ENCODE results near the gene DOCK8. TPM values are rescaled to one million over a fixed set of nuclear protein-coding genes. Genes with fewer than 3 reads are reported as not detected.

Gene DOCK8
- total RNA-seq, 3 donors from 2014 or later, result 80.6 to 83.4 (median 80.8) TPM

DNA sequence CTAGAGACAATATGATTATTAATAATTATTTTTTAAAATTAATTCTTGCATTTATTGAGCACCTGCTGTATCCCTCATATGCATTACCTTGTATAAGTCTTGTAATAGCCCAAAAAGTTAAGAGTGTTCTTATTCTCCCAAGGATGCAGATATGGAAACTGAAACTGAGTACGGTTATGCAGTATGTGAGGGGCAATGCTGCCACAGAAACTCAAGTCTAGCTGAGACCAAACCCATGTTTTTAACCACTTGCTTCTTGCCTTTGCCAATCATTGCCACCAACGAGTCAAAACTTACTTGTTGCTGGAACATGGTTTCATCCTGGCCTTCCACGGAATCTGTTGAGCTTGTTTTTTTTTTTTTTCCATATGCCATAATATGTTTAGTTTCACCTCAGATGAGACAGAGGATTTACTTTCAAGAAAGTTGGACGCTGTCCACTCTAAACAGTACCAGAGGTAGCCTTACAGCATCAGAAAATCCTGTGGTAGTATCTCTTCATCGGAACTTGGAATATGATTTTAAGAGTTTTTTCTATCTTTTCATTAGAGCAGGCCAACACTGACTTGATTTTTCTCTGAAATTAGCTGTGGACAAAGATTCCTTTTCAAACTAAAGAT, 27.9 kb downstream of the DOCK8 start:
- H3K27me3 Mint-ChIP-seq (ENCODE audit: low read depth), result no peaks in the 10 kb centered on the region
- peaks cover 21% of the 10 kb centered on the region for H3K4me1 Mint-ChIP-seq (ENCODE audit: low read depth)
- H3K9me3 Mint-ChIP-seq, result no peaks in the 10 kb centered on the region
- no peak for DNase-seq
- H3K4me3 Mint-ChIP-seq, result peak overlapping the region; percentile 20
- ATAC-seq, result no peak
- H3K36me3 Mint-ChIP-seq (ENCODE audit: insufficient read depth), result peaks cover 2% of the 10 kb centered on the region

GRCh38 chr9:248278-248961, 33.8 kb downstream of the DOCK8 start:
- peaks cover 2% of the 10 kb centered on the region for H3K36me3 Mint-ChIP-seq (ENCODE audit: insufficient read depth)
- H3K27me3 Mint-ChIP-seq (ENCODE audit: low read depth), result no peaks in the 10 kb centered on the region
- no peak overlapping the region for H3K4me3 Mint-ChIP-seq
- peak; percentile 38 to 69 for ATAC-seq
- DNase-seq, result no peak
- no peaks in the 10 kb centered on the region for H3K9me3 Mint-ChIP-seq
- peaks cover 21% of the 10 kb centered on the region for H3K4me1 Mint-ChIP-seq (ENCODE audit: low read depth)

- ATAC-seq, result peak in 1 of 2 donors; percentile 46
- Mint-ChIP-seq H3K4me3 (no peak overlapping the region), H3K36me3 (ENCODE audit: insufficient read depth) (peaks cover 2% of the 10 kb centered on the region), H3K9me3 (no peaks in the 10 kb centered on the region), H3K4me1 (ENCODE audit: low read depth) (peaks cover 21% of the 10 kb centered on the region), H3K27me3 (ENCODE audit: low read depth) (no peaks in the 10 kb centered on the region)
- DNase-seq, result no peak
Observed at GRCh38 chr9:249025-249424, 34.4 kb downstream of the DOCK8 start.

- Mint-ChIP-seq H3K9me3 (no peaks in the 10 kb centered on the region), H3K4me3 (no peak overlapping the region), H3K4me1 (ENCODE audit: low read depth) (peaks cover 19% of the 10 kb centered on the region), H3K36me3 (ENCODE audit: insufficient read depth) (no peaks in the 10 kb centered on the region), H3K27me3 (ENCODE audit: low read depth) (no peaks in the 10 kb centered on the region)
- ATAC-seq (no peak), DNase-seq (no peak)
Observed at GRCh38 chr9:250039-250438, 35.4 kb downstream of the DOCK8 start.

- no peaks in the 10 kb centered on the region for H3K9me3 Mint-ChIP-seq
- peaks cover 19% of the 10 kb centered on the region for H3K4me1 Mint-ChIP-seq (ENCODE audit: low read depth)
- H3K27me3 Mint-ChIP-seq (ENCODE audit: low read depth), result no peaks in the 10 kb centered on the region
- H3K4me3 Mint-ChIP-seq, result no peak overlapping the region
- H3K36me3 Mint-ChIP-seq (ENCODE audit: insufficient read depth), result no peaks in the 10 kb centered on the region
- DNase-seq (no peak), ATAC-seq (no peak)
Observed at GRCh38 chr9:250625-251024, 36.0 kb downstream of the DOCK8 start.

- no peaks in the 10 kb centered on the region for H3K9me3 Mint-ChIP-seq
- H3K36me3 Mint-ChIP-seq (ENCODE audit: insufficient read depth), result no peaks in the 10 kb centered on the region
- DNase-seq, result no peak
- ATAC-seq, result no peak
- H3K4me1 Mint-ChIP-seq (ENCODE audit: low read depth), result peaks cover 19% of the 10 kb centered on the region
- no peaks in the 10 kb centered on the region for H3K27me3 Mint-ChIP-seq (ENCODE audit: low read depth)
- H3K4me3 Mint-ChIP-seq, result no peak overlapping the region
Observed at GRCh38 chr9:251398-251797, 36.7 kb downstream of the DOCK8 start.

GRCh38 chr9:253539-253938, 38.9 kb downstream of the DOCK8 start:
- Mint-ChIP-seq H3K9me3 (no peaks in the 10 kb centered on the region), H3K36me3 (ENCODE audit: insufficient read depth) (no peaks in the 10 kb centered on the region), H3K4me1 (ENCODE audit: low read depth) (peaks cover 12% of the 10 kb centered on the region), H3K27me3 (ENCODE audit: low read depth) (no peaks in the 10 kb centered on the region), H3K4me3 (no peak overlapping the region)
- no peak for DNase-seq
- ATAC-seq, result no peak

GRCh38 chr9:254516-254915, 39.9 kb downstream of the DOCK8 start:
- no peaks in the 10 kb centered on the region for H3K27me3 Mint-ChIP-seq (ENCODE audit: low read depth)
- ATAC-seq (no peak), DNase-seq (no peak)
- H3K9me3 Mint-ChIP-seq, result no peaks in the 10 kb centered on the region
- H3K4me3 Mint-ChIP-seq, result no peak overlapping the region
- H3K4me1 Mint-ChIP-seq (ENCODE audit: low read depth), result peaks cover 4% of the 10 kb centered on the region
- no peaks in the 10 kb centered on the region for H3K36me3 Mint-ChIP-seq (ENCODE audit: insufficient read depth)

GRCh38 chr9:257957-258356, 43.3 kb downstream of the DOCK8 start:
- H3K36me3 Mint-ChIP-seq (ENCODE audit: insufficient read depth), result peaks cover 2% of the 10 kb centered on the region

DNA sequence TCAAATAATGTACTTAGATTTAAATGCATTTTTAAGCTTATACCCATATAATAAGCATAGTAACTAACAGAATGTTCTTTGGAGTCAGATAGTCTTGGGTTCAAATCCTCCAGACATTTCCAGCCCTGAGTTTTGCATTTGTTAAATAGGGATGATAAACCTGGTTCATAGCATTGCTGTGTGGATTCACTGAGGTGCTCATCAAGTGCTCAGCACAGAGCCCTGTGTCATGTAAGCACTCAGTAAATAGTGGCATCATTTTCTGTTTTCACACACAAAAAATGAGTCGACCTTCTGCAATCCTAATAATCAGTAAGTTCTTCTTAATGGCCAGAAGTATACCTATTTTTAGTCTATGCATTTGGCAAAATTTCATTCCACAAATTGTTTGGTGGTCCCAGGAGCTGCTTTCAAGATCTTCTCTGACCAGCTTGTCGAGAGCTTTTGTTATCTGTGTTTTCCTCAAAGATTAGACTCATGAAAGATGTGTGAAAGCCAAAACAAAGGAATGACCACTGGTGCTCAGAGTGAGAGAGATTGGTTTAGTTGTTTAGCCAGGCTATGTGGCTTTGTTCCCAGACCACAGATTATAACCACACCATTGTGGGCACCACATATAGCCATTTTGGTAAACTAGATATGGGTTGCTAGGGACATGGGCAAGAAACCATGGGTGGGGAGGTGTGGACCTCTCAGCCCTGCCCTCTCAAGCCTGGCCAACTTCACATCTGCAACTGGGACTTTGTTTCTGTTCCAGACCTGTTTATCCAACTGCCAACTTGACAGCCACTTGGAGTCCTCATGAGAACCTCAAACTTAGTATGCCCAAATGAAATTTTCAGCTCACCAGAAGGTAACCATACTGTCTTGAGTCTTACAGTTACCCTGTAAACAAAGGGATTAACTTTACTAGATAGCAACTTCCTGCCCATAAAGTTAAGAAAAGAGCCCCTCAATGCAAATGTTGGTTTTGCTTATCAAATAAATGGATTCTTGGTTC, 45.0 kb downstream of the DOCK8 start:
- DNase-seq, result no peak
- peaks cover 7% of the 10 kb centered on the region for H3K4me1 Mint-ChIP-seq (ENCODE audit: low read depth)
- H3K4me3 Mint-ChIP-seq, result no peak overlapping the region
- H3K9me3 Mint-ChIP-seq, result no peaks in the 10 kb centered on the region
- H3K36me3 Mint-ChIP-seq (ENCODE audit: insufficient read depth), result peaks cover 2% of the 10 kb centered on the region
- ATAC-seq, result no peak
- no peaks in the 10 kb centered on the region for H3K27me3 Mint-ChIP-seq (ENCODE audit: low read depth)

More at GRCh38 chr9:257957-258356, 43.3 kb downstream of the DOCK8 start:
- ATAC-seq (no peak), DNase-seq (no peak)
- no peak overlapping the region for H3K4me3 Mint-ChIP-seq
- H3K9me3 Mint-ChIP-seq, result no peaks in the 10 kb centered on the region
- no peaks in the 10 kb centered on the region for H3K4me1 Mint-ChIP-seq (ENCODE audit: low read depth)
- no peaks in the 10 kb centered on the region for H3K27me3 Mint-ChIP-seq (ENCODE audit: low read depth)

GRCh38 chr9:264231-264630, 49.6 kb downstream of the DOCK8 start:
- no peaks in the 10 kb centered on the region for H3K27me3 Mint-ChIP-seq (ENCODE audit: low read depth)
- no peaks in the 10 kb centered on the region for H3K9me3 Mint-ChIP-seq
- H3K36me3 Mint-ChIP-seq (ENCODE audit: insufficient read depth), result peaks cover 3% of the 10 kb centered on the region
- H3K4me3 Mint-ChIP-seq, result no peak overlapping the region
- ATAC-seq (no peak), DNase-seq (no peak)
- H3K4me1 Mint-ChIP-seq (ENCODE audit: low read depth), result peaks cover 19% of the 10 kb centered on the region

GRCh38 chr9:265209-265870, 50.7 kb downstream of the DOCK8 start:
- ATAC-seq, result no peak
- H3K4me3 Mint-ChIP-seq, result no peak overlapping the region

GRCh38 chr9:266228-266627, 51.6 kb downstream of the DOCK8 start:
- peaks cover 32% of the 10 kb centered on the region for H3K4me1 Mint-ChIP-seq (ENCODE audit: low read depth)
- H3K9me3 Mint-ChIP-seq, result no peaks in the 10 kb centered on the region
- H3K4me3 Mint-ChIP-seq, result no peak overlapping the region
- DNase-seq (no peak), ATAC-seq (no peak)
- no peaks in the 10 kb centered on the region for H3K27me3 Mint-ChIP-seq (ENCODE audit: low read depth)
- peaks cover 4% of the 10 kb centered on the region for H3K36me3 Mint-ChIP-seq (ENCODE audit: insufficient read depth)

More at GRCh38 chr9:265209-265870, 50.7 kb downstream of the DOCK8 start:
- H3K36me3 Mint-ChIP-seq (ENCODE audit: insufficient read depth), result peaks cover 4% of the 10 kb centered on the region
- H3K27me3 Mint-ChIP-seq (ENCODE audit: low read depth), result no peaks in the 10 kb centered on the region
- DNase-seq, result no peak
- H3K4me1 Mint-ChIP-seq (ENCODE audit: low read depth), result peaks cover 24% of the 10 kb centered on the region
- H3K9me3 Mint-ChIP-seq, result no peaks in the 10 kb centered on the region

DNA sequence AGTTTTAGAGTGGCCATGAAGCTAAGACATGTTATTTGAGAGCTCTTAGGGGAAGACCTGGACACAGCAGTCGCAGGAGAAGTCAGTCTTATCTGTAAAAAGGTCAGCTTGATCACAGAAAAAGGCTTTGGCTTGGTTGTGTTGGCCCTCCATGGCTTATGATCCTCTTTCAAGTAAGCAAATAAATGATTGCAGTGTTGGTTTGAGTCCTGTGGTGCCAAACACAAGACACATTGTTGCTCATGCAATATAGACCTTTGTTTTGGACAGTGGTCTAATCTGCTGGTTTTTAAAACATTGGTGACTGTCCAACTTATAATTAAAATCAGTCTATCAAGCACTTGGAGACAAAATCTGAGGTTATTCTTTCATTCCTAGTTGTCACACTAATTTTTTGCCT, 54.0 kb downstream of the DOCK8 start:
- DNase-seq, result no peak
- Mint-ChIP-seq H3K27me3 (ENCODE audit: low read depth) (no peaks in the 10 kb centered on the region), H3K4me3 (no peak overlapping the region), H3K36me3 (ENCODE audit: insufficient read depth) (peaks cover 2% of the 10 kb centered on the region), H3K4me1 (ENCODE audit: low read depth) (peaks cover 46% of the 10 kb centered on the region), H3K9me3 (no peaks in the 10 kb centered on the region)
- no peak for ATAC-seq

Measured in activated T-cell treated with anti-CD3 and anti-CD28 coated beads, Interleukin-2, amount 50 U/mL, for 4 hours (primary cell).